ENCODE data around the gene AP3S2. TPM values are rescaled to one million over a fixed set of nuclear protein-coding genes. Genes with fewer than 3 reads are reported as not detected.
"Not testable (repeated sequence)": the region's sequence is repeated elsewhere in the genome, so short reads cannot be mapped to it uniquely, and the experiment has no call there.

The AP3S2 gene
- total RNA-seq (10 to 100 TPM; 45.8 to 53.0 TPM), polyA plus RNA-seq (ENCODE audit: insufficient read depth, low read depth, low replicate concordance) (31.9 TPM)
- long read RNA-seq, donor 1, full-length matches to known transcripts: 19 of 19 reads
- long read RNA-seq, donor 1, partial matches to known transcripts: 0 of 19 reads
- long read RNA-seq, donor 1, other reads (novel, unspliced or antisense): 0 of 19 reads
- long read RNA-seq, donor 2, full-length matches to known transcripts: 13 of 13 reads
- long read RNA-seq, donor 2, partial matches to known transcripts: 0 of 13 reads
- long read RNA-seq, donor 2, other reads (novel, unspliced or antisense): 0 of 13 reads

- peak within 1 kb of the TSS; percentile 87 to 92 for H3K27ac ChIP-seq
- no peaks in the 10 kb centered on the region for H3K36me3 ChIP-seq (ENCODE audit: low read depth, missing control alignments)
- H3K27me3 ChIP-seq: no peaks in the 10 kb centered on the region
- no peaks in the 10 kb centered on the region for H3K9me3 ChIP-seq
- intact Hi-C loops (cut with DNase I; ENCODE audit: low total_unique reads): no loop called here
- TF ChIP-seq POLR2A (IDR thresholded peaks at IDR 0.05) (no peak), CTCF (IDR thresholded peaks at IDR 0.05) (no peak)
- DNase-seq: peak; percentile 94
- 0% methylated on average over 38 to 62 of the region's 62 CpGs for WGBS, 2 donors
- no peaks in the 10 kb centered on the region for H3K4me1 ChIP-seq
- H3K4me3 ChIP-seq: peak within 1 kb of the TSS; percentile 97 to 99
Observed at GRCh38 chr15:89893696-89894447, at the start of gene AP3S2. Gene AP3S2, minus strand, starts transcription at chr15:89893994. Its CDS starts 45 bp downstream, at chr15:89893949.

GRCh38 chr15:89939910-89940309 is 46.1 kb upstream of the AP3S2 start:
- no peaks in the 10 kb centered on the region for H3K27me3 ChIP-seq
- no peaks in the 10 kb centered on the region for H3K9me3 ChIP-seq
- intact Hi-C loops (cut with DNase I; ENCODE audit: low total_unique reads): no loop called here
- no peaks in the 10 kb centered on the region for H3K4me1 ChIP-seq
- H3K27ac ChIP-seq: no peak overlapping the region
- DNase-seq: no peak
- WGBS, 2 donors: 58 to 64% methylated on average over 3 of the region's 3 CpGs
- TF ChIP-seq CTCF (IDR thresholded peaks at IDR 0.05): no peak
- no peaks in the 10 kb centered on the region for H3K36me3 ChIP-seq (ENCODE audit: low read depth, missing control alignments)
- no peak overlapping the region for H3K4me3 ChIP-seq

GRCh38 chr15:89939377-89939776 is 45.6 kb upstream of the AP3S2 start:
- H3K4me1 ChIP-seq; H3K9me3 ChIP-seq; H3K36me3 ChIP-seq (ENCODE audit: low read depth, missing control alignments); H3K27me3 ChIP-seq; H3K27ac ChIP-seq; intact Hi-C loops (cut with DNase I; ENCODE audit: low total_unique reads); DNase-seq; H3K4me3 ChIP-seq: not testable (repeated sequence)
- WGBS, 2 donors: 62 to 75% methylated on average over 2 of the region's 2 CpGs

- no peak overlapping the region for H3K27ac ChIP-seq
- no peaks in the 10 kb centered on the region for H3K27me3 ChIP-seq
- H3K4me3 ChIP-seq: no peak overlapping the region
- intact Hi-C loops (cut with DNase I; ENCODE audit: low total_unique reads): no loop called here
- no peaks in the 10 kb centered on the region for H3K4me1 ChIP-seq
- DNase-seq: no peak
- TF ChIP-seq POLR2A (IDR thresholded peaks at IDR 0.05) (no peak), CTCF (IDR thresholded peaks at IDR 0.05) (no peak)
- no peaks in the 10 kb centered on the region for H3K36me3 ChIP-seq (ENCODE audit: low read depth, missing control alignments)
- WGBS, 2 donors: 72 to 79% methylated on average over 10 of the region's 10 CpGs
- no peaks in the 10 kb centered on the region for H3K9me3 ChIP-seq
Observed at GRCh38 chr15:89937365-89938350, 43.9 kb upstream of the AP3S2 start.

Data from testis (tissue), 5 donors.